ENCODE results near the gene GLTPD2.

GLTPD2 gene

DNA sequence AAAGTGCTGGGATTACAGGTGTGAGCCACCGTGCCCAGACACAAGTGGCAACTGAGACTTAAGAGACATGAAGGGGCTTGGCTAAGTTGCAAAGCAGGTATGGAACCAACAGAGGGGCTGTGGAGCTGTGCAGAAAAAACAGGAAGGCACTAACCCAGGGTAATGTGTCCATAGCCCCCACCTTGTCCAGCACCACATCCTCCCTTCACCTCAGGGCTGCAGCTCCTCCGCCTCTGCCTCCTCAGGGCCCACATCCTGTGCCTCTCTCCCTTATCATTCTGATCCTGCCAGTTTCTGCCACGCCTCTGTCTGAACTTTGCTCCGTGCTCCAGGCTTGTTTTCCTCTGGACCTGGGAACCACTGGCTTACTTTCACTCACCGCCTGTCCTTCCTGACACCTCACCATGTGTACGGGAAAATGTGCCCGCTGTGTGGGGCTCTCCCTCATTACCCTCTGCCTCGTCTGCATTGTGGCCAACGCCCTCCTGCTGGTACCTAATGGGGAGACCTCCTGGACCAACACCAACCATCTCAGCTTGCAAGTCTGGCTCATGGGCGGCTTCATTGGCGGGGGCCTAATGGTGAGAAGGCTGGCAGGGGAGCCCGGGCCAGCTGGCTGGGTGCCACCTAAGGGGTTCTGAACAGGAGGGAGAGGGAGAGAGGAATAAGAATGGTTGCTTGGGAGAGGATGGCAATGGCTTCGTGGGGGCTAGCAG, 17.1 kb upstream of the GLTPD2 start, which contains the start of gene TM4SF5:
TM4SF5 (plus strand) TSS at position 368 of the 716 bp plus-strand sequence; CDS start at position 405, 37 bp downstream.
- DNase-seq (ENCODE audit: low read depth) = no peak

DNA sequence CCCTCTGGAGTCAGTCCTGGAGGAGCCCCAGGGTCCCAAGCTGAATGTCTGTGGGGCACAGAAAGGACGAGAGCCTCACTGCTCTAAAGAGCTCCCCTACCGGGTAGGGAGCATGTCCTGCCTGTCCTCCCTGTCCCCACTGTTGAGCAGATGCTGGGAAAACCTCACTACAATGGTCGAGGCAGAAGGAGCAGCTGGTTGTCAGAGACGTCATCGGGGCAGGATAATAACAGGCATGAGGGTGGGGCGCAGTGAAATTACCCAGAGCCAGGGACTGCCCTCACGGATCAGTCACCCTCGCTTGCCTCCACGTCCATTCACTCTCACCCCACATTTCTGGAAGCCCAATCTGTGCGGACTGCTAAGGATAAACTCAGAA, 16.5 kb upstream of the GLTPD2 start:
- DNase-seq (ENCODE audit: low read depth) = no peak

DNA sequence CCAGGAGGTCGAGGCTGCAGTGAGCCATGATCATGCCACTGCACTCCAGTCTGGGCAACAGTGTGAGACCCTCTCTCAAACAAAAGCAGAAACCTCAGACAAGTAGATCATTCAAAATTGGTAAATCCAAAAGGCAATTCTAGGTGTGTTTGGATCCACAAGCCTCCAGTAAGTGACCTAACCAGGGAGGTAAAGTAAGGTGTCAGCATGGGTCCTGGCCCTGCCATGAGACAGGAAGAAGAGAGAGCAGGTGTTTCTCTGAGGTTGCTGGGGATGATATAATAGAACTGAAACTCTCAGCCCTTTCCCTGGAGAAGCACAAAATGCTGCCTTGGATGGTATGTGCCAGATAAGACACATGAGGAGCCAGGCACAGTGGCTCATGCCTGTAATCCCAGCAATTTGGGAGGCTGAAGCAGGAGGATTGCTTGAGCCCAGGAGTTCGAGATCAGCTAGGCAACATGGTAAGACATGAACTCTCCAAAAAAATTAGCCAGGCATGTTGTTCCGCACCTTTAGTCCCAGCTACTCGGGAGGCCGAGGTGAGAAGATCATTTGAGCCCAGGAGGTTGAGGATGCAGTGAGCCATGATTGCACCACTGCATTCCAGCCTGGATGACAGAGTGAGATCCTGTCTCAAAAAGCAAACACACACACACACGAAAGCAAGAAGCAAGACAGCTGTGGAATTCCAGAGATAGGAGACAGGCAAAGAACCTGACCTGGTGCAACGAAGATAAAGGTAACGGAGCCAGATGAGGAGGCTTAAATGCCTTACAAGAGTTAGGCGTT, 10.6 kb upstream of the GLTPD2 start:
- no peak for DNase-seq (ENCODE audit: low read depth)

DNA sequence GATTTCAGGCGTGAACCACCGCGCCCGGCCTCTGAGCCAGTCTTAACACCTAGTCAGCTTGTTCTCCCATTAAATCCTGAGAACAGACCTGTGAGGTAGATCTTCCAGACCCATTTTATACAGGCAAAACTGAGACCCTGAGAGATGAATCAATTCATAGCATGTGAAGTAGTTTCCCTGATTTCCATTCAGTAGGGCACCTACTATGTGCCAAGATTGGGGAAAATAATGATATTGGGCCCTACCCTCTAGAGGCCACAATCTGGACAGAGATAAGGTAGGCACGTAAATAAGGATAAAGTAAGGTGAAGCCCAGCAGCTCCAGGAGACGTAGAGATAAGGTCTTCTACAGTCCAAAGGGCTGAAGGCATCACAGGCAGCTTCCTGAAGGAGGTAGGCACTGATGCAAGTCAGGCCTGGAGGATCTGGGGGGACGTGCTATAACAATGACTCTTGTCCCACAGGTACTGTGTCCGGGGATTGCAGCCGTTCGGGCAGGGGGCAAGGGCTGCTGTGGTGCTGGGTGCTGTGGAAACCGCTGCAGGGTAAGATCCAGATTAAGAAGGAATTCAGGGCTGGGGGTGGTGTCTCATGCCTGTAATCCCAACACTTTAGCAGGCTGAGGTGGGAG, 8.3 kb upstream of the GLTPD2 start:
- DNase-seq (ENCODE audit: low read depth) = no peak

DNA sequence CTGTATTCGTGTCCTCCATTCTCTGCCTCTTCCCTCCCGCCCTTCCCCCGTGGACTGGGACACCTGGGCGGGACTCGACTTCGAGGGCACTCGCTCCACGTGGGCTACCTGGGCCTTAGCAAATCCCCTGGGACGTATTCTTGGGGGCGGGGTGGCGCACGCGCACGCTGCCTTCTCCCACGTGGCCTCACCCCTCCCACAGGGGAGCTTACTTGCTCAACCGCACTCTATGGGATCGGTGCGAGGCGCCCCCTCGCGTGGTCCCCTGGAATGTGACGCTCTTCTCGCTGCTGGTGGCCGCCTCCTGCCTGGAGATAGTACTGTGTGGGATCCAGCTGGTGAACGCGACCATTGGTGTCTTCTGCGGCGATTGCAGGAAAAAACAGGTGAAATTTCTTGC, 6.1 kb upstream of the GLTPD2 start:
- no peak for DNase-seq (ENCODE audit: low read depth)

DNA sequence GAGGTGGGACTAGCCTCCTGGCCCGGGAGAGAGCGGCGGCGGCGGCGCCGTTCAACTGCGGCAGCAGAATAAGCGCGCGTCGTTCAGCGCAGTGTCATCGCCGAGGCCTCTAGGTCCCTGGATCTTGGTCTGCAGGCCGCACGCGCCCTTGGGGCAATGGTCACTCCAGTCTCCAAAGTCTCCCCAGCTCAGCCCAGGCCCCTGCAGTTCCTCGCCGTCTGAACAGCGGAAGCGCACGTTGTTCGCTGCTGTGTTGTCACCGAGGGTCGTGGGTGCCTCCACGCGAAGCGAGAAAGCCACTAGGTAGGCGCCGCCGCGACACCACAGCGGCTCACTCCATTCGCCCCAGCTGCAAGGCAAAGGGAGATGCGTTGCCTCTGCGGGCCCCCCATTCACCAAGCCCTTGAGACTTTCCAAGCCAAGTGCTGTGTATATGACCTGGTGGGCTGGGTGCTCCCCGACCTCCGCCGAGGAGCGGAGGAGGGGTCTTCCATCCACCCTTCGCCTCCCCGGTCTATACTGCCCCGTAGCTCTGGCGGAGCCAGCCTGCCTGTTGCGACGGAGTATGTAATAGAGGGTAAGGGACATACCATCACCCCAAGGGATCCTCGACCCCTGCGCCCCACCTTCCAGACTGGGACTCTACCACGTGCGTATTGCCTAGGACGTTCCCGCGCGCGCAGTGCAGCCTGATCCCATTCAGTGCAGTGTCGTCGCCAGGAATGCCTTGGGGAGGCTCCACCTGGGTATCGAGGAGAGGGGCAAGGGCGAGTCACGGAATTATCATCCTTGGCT, 3.3 kb upstream of the GLTPD2 start:
- no peak for DNase-seq (ENCODE audit: low read depth)

DNA sequence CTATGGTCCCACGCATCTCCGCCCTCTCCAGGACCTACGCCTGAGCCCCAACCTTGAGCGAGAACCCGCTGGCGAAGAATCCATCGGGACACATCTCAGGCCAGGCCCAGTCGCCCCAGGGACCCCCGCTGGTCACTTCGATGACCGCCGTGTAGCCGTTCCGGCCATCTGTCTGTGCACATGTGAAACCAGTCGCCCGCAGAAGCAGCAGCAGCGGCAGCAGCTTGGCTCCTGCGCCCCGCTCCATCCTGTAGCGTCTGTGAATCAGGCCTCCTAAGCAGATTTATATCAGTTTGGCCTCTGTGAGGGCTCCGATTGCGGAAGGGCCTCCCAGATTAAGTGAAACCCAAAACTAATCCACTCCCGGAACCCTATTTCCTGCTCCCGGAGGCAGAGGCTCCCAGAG, 2.7 kb upstream of the GLTPD2 start, which contains the start of gene VMO1:
VMO1 (minus strand) TSS at position 259 of the 406 bp plus-strand sequence; CDS start at position 247, 12 bp downstream.
- no peak for DNase-seq (ENCODE audit: low read depth)

DNA sequence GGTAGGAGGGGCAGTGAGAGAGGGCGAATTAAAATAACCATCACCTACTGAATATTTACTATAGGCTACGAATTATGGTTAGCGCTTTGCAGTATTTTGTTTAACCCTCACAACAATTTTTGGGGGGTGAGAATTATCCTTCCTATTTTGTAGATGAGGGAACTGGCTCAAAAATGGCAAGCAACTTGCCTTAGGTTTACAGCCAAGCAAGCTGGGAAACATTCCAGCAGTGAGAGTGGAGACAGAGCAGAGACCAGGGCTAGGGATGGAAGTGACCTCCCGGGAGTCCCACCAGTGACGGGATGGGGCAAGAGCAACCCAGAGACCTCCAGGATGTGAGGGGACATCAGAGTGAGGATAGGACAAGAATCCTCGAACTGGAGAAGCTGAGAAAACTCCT, 2.2 kb upstream of the GLTPD2 start:
- DNase-seq (ENCODE audit: low read depth) = no peak

DNA sequence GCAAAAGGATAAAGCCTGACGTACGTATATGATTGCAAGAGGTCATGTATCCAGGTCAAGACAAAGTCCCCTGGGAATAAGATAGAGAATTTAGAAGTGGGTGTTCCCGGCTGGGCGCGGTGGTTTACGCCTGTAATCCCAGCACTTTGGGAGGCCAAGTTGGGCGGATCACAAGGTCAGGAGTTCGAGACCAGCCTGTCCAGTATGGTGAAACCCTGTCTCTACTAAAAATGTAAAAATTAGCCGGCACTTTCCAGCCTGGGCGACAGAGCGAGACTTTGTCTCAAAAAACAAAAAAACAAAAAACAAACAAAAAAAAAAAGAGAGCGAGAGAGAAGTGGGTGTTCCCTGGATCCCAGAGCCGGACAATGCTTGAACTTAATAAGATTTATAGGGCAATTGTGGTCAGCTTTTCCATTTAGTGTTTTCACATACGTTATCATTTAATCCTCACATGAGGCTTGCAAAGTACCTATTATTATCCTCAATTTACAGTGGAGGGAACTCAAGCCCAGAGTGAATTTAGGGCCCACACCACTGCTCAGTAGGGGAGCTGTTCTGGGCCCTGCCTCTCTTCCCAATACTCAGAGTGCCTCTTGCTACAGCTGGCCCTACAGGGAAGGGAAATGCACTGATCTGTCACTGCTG, 481 bp upstream of the GLTPD2 start:
- DNase-seq (ENCODE audit: low read depth) = no peak

DNA sequence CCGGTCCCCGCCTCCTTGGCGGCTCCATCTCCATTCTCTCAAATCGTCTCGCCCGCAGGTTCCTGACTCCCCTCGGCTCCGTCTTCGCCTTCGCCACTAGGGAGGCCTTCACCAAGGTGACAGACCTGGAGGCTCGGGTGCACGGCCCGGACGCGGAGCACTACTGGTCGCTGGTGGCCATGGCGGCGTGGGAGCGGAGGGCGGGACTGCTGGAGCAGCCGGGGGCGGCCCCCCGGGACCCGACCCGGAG, 862 bp downstream of the GLTPD2 start:
- no peak for DNase-seq (ENCODE audit: low read depth)

DNA sequence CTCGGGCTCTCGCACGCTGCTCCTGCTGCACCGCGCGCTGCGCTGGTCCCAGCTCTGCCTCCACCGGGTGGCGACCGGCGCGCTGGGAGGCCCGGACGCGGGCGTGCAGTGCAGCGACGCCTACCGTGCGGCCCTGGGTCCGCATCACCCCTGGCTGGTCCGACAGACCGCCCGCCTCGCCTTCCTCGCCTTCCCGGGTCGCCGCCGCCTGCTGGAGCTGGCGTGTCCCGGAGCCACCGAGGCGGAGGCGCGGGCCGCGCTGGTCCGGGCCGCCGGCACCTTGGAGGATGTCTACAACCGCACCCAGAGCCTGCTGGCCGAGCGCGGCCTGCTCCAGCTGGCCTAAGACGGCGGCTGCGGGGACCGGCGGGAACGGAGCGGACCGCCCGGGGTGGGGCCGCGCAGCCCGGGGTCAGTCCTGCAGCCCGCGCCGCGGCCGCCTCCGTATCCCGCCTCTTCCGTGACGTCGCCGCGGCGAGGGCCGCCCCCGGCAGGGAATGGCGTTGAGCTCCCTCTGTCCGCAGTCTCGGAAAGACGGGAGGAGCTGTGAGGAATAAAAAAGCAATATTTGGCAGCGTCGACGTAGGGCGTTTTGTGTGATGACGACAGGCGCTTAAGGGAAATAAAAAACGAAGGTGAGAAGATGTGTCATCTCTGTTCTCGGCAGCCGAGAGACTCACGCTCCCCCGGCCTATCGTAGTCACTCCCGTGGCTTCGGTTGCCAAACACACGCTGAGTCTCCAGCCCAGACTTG, 1.4 kb downstream of the GLTPD2 start:
- DNase-seq (ENCODE audit: low read depth) = peak; percentile 58

DNA sequence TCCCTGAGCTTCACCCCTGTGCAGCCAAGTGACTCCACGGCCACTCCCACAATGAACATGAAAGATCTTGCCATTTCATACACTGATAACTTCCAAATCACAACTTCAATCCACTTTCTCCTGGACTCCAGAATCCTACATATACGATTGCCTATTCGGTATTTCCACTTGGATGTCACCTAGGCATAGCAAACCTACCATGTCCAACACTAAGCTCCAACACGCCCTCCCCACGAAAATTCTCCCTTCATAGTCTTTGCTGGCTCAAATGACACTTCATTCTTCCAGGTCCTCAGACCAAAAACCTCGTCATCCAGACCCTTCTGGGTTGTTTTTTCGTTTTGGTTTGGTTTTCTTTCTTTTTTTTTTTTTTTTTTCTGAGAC, 1.9 kb downstream of the GLTPD2 start:
- DNase-seq (ENCODE audit: low read depth) = no peak

DNA sequence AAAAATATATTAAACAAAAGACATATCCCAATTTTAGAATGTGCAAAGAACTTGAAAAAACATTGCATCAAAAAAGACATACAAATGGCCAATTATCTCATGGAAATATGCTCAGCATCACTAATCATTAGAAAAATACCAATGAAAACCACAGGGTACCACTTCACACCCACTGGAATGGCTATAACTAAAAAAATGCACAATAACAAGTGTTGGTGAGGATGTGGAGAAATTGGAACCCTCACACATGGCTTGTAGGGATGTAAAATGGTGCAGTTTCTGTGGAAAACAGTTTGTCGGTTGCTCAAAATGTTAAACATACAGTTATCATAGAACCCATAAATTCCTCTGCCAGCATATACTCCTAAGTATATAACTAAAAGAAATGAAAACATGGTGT, 6.4 kb downstream of the GLTPD2 start:
- DNase-seq (ENCODE audit: low read depth) = no peak

DNA sequence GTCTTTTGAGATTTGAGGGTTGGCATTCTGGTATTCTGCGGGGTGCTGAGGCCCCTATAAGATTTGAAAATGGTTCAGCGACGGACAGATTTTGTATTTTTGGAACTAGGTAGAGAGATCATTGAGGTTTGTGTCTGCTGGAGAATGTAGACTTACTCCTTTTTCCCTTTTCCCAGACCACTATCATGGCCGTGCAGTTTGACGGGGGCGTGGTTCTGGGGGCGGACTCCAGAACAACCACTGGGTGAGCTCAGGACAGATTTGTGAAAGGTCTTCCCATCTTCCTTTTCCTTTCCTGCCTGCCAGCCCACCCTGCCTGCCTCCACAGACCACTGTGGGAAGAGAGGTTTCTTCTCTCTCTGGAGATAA, 7.8 kb downstream of the GLTPD2 start:
- DNase-seq (ENCODE audit: low read depth) = no peak

DNA sequence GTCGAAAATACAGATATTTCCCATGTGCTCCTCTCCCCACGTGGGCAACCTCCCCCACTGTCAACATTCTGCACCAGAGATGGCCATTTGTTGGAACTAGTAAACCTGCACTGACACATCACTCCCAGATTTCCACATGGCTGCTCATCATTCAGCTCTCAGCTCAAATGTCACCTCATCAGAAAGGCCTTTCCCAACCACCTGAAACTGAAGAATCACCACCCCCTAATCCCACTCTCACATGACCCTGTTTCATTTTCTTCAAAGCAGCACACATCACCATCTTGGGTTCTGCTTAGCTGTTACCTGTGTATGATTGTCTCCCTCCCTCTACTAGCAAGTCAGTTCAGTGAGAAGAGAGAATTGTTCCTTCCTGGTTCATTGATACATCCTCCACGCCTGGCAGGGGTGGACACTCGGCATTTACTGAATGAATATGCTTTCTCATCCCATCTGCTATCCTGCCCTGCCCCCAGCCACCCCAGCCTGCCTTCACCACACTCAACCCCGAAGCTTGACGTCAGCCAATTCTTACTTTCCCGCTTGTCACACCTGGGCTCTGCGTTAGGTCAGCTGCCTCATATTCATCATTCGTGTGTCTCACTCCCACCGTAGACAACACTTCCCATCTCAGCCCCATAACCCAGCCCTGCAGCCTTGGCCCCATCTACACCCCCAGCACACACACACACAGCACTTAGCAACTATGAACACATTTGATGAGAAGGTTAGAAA, 11.9 kb downstream of the GLTPD2 start:
- no peak for DNase-seq (ENCODE audit: low read depth)

DNA sequence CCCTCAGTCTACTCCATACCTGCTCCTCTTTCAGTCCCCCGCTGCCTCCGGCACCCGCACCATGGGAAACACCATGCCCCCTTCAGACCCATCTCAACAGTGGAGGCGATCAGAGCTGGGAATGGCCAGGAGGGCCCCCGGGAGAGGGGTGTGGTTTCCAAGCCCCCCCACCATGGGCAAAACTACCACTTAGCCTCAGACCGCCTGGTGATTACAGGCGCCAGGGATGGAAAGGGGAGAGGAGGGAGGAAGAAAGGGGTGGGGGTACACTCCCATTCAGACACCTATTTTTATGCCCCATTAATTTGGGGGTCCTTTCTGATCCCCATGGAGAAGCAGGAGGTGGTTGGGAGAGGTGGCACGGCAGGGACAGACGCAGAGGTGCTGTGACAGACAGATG, 13.5 kb downstream of the GLTPD2 start, which contains the start of gene C17orf114:
C17orf114 (minus strand) TSS at position 101 of the 400 bp plus-strand sequence.
- DNase-seq (ENCODE audit: low read depth) = no peak

DNA sequence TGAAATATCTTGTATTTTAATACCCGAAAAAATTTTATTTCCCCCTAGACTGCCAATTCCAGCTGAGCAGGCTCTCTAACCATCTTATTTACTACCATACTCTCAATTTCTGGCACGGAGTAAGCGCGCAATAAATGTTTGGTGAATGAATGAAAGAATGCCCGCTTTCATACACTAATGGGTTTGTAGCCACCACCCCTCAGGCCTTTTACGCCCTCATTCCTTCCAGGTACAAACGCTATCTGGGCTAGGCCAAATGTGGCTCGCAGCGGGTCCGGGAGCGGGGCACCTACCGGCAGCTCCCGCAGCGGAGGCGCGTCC, 17.7 kb downstream of the GLTPD2 start:
- no peak for DNase-seq (ENCODE audit: low read depth)

DNA sequence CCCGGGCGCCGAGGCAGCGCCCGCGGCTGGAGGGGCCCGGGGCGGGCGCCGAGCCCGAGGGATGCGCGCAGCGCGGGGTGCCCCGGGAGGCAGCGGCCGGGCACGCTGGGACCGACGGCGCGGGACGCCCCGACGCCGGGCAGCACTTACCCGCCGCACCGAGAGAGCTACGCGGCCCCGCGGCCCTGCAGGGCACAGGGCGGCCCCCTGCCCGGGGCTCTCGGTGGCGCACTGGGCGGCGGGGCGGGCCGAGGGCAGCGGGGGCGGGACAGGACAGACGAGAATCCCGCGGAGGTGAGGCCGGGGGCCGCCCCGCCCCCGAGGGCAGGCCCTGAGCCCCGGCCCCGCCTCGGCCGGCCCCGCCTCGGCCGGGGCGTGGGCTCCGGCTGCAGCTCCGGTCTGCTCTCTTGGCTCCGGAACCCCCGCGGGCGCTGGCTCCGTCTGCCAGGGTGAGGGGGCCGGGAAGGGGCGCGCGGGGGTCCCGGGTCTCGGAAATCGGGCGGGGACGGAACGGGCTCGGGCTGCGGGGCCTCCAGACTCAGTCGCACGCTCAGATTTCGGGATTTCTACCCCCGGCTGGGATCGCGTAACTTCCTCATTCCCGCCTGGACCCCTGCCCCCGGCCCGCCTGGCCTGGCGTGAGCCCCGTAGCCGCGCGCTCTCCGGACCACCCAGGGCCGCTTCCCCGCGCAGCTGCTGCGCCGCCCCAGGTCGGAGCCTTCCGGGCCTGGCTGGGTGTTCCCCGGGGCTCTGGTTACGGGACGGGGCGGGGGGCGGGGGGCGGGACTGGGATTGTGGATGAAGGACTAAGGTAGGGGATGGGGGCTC, 18.2 kb downstream of the GLTPD2 start, which contains the start of gene PLD2:
PLD2 (plus strand) TSS at position 376 of the 828 bp plus-strand sequence. CDS start 621 bp downstream, outside the sequence.
- peak; percentile 67 for DNase-seq (ENCODE audit: low read depth)

DNA sequence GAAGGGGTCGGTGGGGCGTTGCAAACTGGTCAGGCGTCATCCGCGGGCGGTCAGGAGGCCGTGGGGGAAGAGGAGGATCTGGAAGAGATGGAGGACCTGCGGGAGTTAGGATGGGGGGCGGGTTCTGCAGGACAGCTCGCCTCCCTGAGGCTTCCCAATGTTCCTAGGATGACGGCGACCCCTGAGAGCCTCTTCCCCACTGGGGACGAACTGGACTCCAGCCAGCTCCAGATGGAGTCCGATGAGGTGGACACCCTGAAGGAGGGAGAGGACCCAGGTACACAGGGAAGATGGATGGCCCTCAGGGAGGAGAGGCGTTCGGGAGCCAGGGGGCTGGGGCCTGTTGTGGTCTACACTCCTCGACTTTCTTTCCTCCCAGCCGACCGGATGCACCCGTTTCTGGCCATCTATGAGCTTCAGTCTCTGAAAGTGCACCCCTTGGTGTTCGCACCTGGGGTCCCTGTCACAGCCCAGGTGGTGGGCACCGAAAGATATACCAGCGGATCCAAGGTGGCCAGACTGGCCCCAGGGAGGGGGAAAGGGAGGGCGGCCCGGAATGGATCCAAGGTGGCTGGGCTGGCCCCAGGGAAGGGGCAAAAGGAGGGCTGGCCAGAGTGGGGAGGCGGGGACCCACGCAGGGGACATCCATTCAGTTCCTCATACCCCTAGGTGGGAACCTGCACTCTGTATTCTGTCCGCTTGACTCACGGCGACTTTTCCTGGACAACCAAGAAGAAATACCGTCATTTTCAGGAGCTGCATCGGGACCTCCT, 19.0 kb downstream of the GLTPD2 start:
- no peak for DNase-seq (ENCODE audit: low read depth)
